22Rv1 (cell line): ENCODE data around the gene RECQL.

Experiments used
- H3K27ac ChIP-seq: fragments of 450-650 bp; 2 replicates; pipeline ENCODE4 v1.5.1; 2017
- ZFX ChIP-seq: fragments of 450-650 bp; IDR thresholded peaks from 2 replicates; pipeline ENCODE4 v1.6.1; 2017; ENCODE audit warnings: antibody characterized with exemption, borderline replicate concordance
- TF ChIP-seq, protein P1 (sequence below): fragments of 450-650 bp; IDR thresholded peaks from 2 replicates; pipeline ENCODE4 v1.5.1; 2017; ENCODE audit warnings: mild to moderate bottlenecking

Gene RECQL, protein sequence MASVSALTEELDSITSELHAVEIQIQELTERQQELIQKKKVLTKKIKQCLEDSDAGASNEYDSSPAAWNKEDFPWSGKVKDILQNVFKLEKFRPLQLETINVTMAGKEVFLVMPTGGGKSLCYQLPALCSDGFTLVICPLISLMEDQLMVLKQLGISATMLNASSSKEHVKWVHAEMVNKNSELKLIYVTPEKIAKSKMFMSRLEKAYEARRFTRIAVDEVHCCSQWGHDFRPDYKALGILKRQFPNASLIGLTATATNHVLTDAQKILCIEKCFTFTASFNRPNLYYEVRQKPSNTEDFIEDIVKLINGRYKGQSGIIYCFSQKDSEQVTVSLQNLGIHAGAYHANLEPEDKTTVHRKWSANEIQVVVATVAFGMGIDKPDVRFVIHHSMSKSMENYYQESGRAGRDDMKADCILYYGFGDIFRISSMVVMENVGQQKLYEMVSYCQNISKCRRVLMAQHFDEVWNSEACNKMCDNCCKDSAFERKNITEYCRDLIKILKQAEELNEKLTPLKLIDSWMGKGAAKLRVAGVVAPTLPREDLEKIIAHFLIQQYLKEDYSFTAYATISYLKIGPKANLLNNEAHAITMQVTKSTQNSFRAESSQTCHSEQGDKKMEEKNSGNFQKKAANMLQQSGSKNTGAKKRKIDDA

DNA sequence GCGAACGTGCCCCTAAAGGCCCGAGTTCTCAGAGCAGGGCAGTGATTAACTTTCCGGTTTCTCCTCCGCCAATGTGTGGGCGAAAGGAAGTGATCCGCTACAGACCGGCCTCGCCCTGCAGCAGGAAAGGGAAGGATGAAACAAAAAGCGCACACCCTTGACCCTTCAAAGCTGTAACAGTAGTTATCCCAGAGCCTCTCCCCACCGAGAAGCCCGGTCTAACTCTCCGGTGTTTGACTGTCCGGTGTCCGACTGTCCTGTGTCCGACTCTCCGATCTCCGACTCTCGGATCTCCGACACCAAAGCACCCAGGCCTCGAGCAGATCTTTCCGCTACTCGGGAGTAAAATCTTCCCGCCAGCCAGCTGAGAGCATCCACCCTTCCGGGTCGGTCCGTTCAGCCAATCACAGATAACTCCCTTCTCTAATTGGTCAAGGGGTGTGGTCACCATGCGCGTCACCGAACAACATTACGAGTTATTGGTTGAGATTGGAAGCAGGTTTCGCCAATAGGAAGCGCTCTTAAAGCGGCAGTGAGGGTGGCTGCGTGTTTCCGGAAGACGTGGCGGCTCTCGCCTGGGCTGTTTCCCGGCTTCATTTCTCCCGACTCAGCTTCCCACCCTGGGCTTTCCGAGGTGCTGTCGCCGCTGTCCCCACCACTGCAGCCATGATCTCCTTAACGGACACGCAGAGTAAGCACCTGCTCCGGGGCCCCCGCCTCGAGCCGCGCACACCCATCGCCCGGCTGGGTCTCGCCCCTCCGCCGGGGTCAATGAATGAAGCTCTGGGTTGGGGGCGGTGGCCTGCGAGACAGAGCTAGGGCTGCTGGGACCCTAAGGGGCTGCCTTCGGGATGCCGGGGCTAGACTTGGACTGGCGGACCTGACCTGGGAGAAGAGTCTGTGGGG, at the start of gene RECQL, which contains the start of gene GOLT1B:
Gene RECQL (minus strand): TSS at position 378 of the 906 bp plus-strand sequence. CDS start 2,065 bp downstream, outside the sequence.
Gene GOLT1B (plus strand): TSS at position 532 of the 906 bp plus-strand sequence. CDS start 135 bp downstream, at position 667.
- peak within 1 kb of the TSS; percentile 64 for H3K27ac ChIP-seq
- TF ChIP-seq, protein P1, sequence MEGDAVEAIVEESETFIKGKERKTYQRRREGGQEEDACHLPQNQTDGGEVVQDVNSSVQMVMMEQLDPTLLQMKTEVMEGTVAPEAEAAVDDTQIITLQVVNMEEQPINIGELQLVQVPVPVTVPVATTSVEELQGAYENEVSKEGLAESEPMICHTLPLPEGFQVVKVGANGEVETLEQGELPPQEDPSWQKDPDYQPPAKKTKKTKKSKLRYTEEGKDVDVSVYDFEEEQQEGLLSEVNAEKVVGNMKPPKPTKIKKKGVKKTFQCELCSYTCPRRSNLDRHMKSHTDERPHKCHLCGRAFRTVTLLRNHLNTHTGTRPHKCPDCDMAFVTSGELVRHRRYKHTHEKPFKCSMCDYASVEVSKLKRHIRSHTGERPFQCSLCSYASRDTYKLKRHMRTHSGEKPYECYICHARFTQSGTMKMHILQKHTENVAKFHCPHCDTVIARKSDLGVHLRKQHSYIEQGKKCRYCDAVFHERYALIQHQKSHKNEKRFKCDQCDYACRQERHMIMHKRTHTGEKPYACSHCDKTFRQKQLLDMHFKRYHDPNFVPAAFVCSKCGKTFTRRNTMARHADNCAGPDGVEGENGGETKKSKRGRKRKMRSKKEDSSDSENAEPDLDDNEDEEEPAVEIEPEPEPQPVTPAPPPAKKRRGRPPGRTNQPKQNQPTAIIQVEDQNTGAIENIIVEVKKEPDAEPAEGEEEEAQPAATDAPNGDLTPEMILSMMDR = no peak
- TF ChIP-seq ZFX = no peak

DNA sequence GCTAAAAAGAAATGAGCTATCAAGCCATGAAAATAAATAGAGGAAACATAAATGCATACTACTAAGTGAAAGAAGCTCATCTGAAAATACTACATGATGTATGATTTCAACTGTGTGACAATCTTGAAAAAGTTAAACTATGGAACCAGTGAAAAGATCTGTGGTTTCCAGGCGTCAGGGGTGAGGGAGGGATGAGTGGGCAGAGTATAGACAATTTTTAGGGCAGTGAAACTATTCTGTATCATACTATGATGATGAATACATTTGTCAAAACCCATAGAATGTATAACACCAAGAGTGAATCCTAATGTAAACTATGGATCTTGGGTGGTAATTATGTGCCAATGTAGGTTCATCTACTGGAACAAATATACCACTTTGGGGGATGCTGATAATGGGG, 46.0 kb upstream of the RECQL start:
- H3K27ac ChIP-seq = no peak overlapping the region
- TF ChIP-seq, protein P1 = no peak
- no peak for TF ChIP-seq ZFX

DNA sequence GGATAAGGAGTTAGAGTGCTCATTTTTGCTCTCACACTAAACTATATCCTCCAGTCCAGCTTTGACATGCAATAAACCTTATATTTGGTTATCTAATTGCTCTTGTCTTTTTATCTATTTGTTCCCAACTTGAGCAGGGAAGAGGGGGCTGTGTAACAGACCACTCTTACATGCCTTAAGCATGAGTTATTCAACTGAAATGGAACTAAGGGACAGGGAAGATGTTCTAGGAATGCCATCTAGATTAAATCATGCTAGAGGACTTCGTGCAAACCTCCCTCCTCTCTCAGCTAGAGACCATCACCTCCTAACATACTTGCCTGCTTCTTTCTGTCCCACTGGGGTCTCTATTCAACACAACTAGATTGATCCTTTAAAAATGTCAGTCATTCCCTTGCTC, 45.3 kb upstream of the RECQL start:
- TF ChIP-seq, protein P1 = no peak
- TF ChIP-seq ZFX = no peak
- no peak overlapping the region for H3K27ac ChIP-seq

DNA sequence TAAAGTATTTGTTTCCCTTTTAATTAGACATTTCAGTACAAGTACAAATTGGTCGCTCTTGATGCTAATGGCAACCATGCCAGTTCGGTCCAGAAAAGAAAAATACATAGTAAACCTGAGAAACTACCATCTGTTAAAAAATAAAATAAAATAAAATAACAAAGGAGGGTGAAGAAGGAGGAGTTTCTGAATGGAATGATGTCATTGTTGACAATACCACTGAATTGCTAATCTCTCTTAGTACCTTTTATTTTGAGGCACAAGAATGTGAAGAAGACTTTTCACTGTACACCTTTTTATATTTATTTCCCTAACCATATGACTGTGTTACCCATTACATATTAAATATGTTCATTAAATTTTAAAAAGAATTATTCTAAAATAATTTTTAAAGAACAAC, 44.1 kb upstream of the RECQL start:
- no peak overlapping the region for H3K27ac ChIP-seq
- TF ChIP-seq, protein P1 = no peak
- TF ChIP-seq ZFX = no peak

DNA sequence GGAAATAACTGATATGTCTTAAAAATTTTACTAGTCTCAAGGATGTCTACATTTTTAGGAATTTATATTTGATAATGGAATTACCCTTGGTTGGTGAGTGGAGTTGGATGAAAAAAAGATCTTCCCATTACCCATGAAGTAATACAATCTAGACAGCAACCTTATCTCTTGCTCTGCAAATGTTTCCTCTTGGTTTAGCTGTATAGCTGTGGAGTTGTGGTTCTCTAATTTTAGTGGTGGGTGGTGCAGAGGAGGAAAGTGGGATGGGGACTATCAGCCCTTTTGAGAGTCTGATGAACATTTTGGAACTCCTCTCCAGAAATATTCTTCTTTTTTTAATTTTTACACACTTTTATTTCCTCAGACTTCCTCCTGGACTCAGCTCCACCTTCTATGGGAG, 41.7 kb upstream of the RECQL start:
- TF ChIP-seq, protein P1 = no peak
- H3K27ac ChIP-seq = no peak overlapping the region

DNA sequence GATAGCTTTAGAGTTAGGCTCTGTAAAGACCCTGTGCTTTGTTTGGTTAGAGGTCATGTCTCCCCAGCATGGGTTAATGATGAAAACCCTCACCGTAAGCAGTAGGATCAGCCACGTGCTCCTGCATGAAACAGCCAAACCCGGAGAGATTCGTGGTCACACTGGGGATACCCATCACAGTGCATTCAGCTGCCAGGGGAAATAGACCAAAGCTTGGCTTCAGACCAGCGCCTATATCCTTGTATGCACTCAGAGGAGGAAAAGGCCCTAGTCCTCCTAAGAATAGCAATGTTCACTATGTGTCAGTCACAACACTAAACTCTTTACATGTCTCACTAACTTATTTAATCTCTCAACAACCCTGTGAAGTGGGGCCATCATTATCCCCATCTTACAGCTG, 41.0 kb upstream of the RECQL start:
- H3K27ac ChIP-seq = no peak overlapping the region
- TF ChIP-seq ZFX = no peak
- TF ChIP-seq, protein P1 = no peak
